NCI-H526 (cell line): ENCODE results near the gene GDF7.
A peak's percentile ranks its signal among the peaks of the same experiment; 100 is the strongest.

ENCODE experiments used
- DNase-seq, 2 experiments: peaks; one replicate each; lab custom pipeline; 2025; lab: John Stamatoyannopoulos, UW

Gene GDF7

DNA sequence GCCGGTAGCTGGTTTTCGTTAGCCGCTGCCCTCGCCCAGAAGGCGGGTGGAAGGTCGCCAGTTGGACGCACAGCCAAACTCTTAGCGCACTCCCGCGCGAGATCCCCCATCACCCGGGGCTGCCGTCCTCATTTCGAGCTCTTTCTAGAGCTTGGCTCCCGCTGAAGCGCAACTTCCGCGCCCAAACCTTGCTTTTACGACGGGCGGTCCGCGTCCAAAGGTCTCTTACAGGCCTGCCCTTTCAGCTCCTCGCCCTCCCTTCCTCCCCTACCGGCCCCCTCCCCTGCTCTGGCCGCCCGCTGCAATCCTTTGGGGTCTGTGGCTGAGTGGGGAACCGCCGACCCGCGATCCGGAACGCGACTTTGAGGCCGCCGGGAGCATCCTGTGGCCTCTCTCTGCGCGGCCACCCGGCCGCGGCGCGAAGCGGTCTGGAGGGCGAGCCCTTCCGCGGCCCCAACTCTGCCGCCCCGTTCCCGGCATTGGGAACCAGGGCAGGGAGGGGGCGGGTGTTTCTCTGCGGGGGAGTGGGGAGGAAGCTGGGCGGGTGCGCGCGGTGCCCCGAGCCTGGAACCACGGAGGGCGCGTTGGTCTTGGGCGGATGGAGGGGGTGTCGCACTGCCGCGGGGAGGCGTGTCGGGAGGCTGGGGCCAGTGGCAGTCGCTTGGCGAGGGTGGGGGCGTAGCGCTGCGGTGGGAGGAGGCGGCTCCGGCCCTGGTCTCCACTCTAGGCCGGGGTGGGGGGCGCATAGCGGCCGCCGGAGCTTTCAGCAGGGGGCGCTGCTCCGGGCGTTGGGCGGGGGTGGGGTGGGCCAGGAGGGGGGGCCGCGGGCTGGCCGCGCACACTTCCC, at the start of gene GDF7:
GDF7 (plus strand) TSS at position 841 of the 847 bp plus-strand sequence. CDS start 96 bp downstream, outside the sequence.
- DNase-seq, result peak in 1 of 2 experiments; percentile 70

DNA sequence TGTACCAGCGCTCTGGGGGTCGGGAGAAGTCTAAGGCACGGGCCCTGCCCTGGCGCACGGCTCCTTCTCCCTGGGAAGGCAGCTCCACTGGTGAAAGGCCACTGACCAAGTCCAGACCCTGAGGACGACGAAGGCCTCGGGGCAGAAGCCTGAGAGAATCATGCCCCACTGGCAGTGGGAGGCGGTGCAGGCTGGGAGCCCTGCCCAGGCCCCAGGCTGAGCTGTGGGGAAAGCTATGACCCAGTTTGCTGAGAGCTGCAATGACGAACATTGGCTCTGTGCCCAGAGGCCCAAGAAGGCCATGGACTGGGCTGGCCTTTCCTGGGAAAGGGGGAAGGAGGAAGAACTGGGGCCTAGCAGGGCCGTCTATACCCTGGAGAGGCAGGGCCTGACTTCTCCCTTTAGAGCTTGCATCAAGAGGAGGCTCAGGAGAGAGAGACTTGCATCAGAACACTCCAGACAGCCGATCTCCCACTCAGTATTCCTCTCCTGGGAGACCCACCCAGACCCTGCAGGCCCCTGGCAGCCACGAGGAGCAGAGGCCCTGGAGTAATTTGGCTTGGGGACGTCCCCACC, 49.0 kb upstream of the GDF7 start:
- no peak for DNase-seq

DNA sequence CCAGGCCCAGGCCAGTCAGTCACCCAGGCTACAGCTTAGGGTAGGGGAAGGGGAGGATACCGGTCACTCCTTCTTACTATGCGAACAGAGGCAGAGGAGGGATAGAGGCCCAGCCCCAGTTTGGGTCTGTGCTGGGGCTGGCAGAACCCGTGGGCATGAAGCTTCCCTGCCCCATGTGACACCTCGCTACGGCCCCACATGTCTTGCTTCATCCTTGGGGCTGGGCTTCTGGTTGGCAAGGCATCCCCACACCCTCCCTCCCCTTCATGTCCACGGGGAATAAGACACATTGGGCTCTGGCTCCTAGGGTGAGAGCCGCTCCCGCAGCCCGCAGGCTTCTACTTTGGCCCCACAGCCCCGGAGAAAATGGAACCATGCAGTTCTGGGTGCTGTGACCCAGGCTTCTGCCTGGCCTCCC, 48.5 kb upstream of the GDF7 start:
- no peak for DNase-seq

DNA sequence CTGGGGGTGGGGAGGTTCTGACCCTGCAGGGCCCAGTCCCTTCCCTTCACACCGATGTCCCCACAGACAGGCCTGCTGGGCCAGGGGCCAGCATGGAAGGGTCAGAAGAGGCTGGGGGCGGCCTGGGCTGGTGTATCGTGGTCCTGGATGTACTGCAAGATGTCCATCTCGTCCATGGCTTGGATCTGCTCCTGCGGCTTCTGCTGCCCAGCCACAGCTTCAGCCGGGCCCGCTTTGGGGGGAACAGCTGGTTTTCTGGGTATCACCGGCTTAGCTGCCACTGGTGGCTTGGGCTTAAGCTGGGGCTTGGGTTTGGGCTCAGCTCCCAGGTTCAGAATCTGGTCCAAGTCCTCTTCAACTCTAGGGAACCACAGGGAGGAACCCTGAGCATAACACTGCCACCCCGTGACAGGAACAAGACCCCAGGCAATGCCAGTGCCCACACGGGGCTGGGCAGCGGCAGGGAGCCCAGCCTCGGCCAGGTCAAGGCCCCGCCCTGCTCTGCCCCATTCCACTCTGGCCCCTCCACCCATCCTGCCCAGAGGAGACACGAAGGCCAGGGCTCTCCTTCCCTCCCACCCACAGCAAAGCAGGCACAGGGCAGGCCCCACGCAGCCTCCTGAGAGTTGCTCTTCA, 47.9 kb upstream of the GDF7 start:
- no peak for DNase-seq

DNA sequence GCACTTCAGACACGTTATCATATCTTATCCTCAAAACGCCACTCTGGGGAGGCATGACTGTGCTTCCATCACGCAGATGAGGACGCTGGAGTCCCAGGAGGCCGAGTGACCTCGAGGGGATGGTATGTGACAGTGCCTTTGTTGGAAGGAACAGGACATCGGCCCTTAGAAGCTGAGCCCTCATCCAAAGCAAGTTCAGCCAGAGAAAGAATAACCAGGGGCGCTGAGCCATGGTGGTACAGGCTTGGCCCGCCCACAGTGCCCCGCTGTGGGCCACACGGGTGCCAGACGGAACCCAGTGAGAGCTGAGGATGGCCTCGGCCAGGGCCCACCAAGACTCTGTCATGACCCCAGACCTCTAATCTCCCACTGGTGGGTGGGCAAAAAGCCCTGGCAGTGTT, 47.3 kb upstream of the GDF7 start:
- DNase-seq, result no peak

DNA sequence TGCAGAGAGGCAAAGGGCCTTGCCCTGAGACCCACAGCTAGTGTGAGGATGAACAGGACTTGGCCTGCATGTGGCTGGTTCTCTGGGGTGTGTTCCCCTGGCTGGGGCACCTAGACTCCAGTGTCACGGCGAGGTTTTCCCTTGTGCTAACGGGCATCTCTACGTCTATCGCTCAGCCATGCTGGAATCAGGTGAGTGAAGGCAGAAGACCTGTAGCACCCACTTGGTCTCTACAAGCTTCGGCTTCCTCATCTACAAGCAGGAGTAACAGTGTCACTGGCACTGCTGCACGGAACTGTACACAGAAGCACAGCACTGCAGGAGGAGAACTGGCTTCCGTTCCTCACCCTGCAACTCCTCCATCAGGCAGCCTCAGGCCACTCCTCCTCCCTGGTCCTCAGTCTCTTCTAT, 46.7 kb upstream of the GDF7 start:
- no peak for DNase-seq

DNA sequence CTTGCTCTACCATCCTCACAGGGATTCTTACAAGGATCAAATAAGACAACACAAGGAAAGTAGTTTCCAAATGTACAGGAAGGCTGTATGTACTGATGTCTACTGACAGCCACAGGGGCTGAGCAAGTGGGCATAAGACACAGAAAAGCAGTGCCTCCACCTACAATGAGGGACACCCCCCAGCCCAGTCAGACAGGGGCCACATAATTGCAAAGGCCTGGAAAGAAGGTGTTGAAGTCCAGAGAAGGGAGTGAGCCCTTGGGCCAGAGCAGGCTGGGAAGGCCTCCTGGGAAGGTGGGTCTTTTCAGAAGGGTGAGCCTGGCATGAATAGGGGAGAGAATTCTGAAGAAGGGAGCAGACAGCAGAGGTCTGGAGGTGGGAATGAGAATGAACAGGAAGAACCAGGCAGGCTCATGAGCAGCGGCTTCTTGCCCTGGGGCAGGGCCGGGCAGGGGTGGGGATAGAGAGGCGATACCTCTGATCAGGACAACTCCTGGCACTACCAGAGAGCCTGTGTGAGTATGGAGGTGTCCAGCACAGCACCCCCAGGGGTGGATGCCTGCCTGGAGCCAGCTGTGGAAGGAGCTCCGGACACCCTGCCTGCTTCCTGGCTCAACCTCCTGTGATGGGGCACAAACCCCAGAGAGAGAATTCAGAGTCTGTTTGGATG, 46.1 kb upstream of the GDF7 start:
- DNase-seq, result no peak

DNA sequence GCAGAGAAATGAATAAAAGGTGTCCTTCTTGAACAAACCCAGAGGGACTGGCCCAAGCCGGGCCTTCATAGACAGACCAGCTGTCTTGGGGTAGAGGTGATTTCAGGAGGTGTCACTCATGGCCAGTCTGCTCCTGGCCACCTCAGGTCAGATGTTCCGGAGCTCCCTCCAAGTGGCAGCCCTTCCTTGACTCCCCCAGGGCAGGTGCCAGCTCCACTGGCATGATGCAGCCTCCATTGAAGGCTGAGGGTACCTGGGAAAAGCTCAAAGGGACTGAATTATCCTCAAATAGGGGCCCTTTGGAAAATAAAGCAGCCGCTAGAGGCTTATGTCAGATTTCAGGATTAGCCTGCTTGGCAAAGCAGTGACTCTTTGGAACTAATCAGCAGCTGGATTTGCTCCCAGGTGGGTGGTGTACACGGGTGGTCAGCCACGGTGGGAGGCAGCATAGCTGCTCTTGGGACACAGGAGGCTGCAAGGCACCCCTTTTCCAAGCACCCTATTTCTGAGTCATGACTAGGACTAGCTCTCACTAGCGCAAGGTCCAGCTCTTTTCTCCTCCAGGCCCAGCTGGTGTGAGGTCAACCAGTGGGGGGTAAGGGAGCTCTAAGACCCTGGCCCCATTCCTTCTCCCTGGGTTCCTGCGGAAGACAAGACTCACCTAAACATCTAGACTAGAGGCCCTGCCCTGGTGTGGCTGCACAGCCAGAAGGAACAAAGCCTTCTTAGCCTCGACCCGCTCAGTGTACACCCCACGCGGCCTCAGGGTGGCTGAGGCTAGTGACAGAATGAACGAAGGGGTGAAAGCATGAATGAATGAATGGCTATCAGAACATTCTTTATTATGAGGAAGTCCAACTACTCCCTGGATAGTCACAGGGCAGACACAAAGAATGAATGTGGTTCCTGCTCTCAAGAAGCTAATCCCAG, 45.3 kb upstream of the GDF7 start:
- no peak for DNase-seq

DNA sequence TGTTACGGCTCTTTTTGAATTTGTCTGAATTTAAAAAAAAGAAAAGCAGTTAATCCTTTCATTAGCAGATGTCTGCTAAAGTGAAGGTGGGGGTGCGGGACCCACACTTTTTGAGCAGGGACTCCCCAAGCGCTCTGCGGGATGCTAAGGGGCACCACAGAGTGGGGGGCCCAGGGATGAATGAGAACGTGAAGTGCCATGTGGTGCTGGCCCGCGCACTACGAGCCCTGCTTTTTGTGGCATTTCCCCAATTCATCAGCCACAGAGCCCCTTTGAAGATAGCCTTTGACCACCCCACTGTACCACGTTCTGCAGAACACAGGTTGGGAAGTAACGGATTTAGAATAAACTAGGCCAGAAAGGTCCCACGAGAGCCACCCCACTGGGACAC, 44.7 kb upstream of the GDF7 start:
- DNase-seq, result no peak

DNA sequence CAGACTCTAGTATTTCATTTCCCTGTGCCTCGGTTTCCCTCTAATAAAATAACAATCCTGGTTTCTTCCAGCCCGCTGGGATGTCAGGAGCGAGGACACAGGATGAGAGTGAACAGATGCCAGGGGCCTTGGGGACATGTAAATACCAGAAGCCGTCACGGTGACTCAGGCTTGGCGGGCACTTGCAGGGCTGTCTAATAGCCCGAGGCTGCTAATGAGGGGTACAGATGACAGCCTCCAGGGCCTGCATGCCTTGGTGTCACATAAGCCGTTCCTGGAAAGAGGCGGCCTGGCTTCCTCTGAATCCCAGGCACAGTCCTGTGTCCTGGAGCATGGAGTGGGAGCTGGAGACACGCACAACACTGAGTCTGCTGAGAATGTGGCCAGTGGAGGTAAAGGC, 44.2 kb upstream of the GDF7 start:
- DNase-seq, result no peak

DNA sequence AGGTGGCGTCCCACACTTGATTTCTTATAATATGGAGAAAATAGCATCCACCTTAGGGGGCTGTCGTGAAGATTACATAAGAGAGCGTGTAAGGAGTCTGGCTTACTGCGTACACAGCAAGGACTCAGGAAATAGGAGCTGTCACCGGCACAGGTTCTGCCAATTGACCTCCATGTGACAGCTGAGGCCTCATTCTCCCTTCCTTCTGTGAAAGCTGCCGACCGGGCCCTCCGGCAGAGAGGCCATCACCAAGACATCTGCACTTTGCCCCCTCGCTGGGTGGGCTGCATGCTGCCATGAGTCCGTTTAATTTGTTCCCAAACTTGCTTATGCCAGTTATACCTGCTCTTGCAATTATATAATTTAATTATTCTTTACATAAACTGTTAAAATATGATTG, 43.7 kb upstream of the GDF7 start:
- no peak for DNase-seq

DNA sequence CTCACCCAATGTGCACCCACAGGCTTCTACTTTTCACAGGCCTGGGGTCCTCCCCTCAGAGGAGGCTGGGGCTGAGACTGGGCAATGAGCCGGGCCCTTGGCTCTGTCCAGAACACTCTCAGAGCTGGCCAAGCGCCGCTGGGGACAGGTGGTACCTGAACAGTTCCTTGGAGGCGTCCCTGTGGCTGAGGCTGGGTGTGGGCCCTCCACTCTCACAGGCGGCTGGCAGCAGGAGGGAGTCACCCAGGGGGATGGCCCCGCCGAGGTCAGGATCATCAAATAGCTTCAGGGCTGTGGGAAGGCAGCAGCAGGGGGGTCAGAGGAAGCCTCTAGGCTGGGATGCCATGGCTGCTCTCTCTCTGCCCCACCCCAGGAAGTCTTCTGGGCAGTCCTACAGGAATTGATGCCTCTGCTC, 43.2 kb upstream of the GDF7 start:
- DNase-seq, result no peak

DNA sequence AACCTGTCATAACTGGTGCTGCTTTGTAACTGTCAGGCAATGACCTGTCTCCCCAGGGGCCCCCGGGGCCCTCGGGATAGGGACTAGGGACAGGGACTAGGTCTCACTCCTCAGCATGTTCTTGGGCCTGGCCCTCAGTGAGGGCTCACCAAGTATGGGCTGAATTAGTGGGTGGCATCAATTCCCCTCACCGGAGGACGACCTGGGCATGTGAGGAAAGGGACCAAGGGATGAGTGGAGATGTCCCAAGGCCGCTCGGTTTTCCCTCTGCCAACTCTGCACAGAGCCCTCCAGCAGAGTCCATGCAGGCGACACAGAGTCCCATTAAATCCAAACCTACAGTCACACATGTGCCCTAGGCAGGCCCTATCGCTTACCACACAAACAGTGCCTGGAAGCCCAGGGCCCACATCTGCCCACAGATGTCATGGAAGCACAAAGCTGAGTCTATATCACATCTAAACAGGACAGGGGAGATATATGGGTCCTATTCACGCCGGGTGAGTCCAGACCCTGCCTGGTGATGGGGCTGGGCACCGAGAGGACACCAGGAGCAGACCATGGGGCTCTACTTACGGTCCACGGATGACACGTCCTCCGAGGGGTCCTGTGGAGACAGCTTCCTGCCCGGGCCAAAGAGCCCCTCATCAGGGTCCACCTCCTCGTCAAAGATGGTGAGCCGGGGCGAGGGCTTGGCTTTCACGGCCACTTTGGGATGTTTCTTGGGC, 42.6 kb upstream of the GDF7 start:
- no peak for DNase-seq

DNA sequence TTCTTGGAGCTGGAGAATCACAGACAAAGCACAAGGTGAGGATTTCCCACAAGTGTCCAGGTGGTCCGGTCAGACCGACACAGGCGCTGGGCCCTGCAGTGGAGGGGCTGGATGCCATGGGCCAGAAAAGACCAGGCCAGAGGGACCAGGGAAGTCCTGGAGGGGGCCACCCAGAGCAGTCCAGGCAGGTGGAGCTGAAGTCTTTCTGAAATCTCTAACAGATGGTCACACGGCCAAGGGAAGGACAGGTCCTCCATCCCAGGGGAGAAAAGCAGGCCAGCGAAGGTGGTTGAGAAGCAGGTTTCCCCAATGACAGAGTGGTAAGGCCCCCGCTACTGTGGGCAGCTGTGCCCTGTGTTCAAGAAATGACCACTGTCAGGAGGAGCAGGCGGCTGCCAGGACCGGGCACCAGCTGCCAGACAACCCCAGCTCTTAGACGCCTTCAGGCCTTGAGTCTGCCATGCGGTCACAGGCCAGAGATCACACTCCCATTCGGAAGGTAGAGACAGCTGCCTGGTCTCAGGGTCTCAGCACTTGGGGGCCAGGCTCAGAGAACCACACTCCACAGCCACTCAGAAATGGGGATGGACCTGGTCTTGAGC, 42.0 kb upstream of the GDF7 start:
- DNase-seq, result no peak

DNA sequence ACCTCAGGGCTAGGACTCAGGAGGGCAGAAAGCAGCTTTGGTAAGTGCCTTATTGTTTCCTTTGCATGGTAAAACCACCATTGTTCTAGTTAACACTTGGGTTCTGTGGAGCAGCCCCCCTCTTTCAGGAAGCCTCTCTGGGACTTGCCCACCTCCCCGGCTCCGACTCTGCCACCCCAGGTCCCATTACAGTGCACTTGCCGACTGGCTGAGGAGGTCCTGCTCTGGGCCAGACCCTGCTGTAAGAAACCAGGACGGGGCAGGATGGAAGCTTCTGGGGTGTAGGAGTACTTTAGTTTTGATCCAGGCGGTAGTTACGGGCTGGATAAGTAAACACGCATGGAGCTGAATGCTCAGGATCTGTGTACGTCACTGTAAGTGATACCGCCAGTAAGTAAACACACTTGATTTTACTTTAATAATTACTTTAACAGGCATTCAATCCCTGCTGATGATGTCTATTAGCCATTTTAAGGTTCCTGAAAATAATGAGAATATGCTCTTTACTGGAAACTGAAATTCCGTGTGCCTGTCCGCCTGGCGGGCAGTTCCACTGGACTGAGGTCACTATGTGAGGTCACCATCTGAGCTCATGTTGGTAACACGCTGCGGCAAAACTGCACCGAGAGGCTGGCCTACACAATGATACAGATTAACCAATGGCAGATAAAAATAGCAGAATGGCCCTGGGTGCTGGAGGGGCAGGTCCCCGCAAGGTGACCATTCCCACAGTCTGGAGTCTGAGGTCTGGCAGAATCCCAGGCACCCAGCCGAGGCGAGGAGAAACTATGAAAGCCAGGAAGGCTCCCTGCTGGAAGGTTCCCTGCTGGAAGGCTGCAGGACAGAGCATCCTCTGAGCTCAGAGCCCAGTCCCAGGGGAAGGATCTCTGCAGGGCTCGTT, 41.2 kb upstream of the GDF7 start:
- DNase-seq, result peak in 1 of 2 experiments; percentile 16

DNA sequence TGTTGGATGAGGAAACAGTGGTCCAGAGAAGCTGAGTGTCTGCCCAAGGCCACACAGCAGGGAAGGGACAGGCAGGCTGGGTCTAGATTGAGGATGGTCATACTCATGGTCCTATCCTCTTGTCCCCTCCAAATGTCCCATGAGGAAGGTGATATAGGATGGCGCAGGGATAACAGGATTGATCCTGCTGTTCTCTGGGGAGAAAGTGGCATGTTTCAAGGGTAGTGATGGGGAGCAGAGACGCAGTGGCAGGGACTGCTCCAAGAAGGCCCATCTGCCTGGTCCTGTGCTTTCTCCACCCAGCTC, 40.6 kb upstream of the GDF7 start:
- DNase-seq, result no peak

DNA sequence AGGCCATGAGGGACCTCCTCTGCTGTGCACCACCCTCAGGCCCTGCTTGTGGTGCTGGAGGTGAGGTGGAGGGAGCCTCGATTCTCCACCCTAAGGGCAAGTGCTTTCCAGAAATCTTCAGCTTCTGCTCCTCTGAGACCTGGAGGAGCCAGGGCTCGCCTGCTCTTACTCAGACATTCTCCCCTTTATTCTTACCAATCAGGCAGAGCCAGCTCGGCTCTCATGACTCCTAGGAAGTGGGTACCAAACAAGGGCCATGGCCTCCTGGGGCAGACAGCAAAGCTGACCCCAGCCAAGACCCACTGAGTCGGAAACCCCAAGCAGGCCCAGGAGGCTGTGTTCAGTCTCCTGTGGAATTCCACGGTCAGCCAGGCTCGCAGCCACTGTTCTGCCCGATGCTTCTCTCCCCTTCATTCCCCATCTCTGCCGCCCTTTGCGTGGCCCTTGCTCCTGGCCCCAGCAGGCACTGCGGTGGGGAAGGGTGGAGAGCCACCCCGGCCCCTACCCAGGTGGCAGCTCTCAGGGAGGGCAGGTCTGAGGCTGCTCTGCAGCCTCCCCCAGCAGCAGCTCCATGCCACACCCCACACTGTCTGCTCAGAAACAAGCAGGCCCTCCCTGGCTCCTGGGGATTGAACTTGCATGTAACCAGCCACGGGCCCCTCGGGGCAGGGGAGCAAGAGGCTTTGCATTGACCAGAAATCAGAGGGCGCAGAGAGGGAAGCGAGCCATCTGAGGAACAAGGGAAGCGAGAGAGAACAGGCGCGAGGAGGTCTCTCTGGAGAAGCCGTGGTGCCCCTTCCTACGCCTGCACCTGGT, 40.0 kb upstream of the GDF7 start:
- no peak for DNase-seq

DNA sequence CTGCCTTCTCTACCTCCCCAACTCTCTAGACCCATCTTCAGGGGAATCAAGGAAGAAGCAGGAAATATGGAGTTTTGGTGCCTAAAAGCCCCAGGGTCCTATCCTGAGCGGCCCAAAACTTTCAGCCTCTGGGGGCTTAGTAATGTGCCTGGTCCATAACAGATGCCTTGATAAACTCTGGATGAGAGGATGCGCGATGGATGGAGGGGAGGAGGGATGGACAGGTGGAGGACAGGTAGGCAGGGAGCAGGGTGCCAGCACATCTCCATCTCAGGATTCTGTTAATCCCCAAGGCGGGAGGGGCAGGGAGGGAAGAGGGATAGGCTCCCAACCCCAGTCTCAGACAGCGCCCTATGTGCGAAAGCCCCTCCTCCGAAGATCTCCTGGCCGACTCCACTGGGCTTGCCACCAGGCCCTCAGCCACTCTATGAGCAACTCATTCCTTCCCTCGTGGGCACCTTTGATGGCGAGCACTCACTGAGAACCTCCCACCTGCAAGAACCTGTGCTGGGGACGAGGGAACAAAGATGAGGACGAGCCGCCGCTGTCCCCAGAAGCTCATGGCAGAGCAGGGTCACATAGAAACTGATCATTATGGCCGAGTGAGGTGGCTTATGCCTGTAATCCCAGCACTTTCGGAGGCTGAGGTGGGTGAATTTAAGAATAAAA, 39.1 kb upstream of the GDF7 start:
- DNase-seq, result no peak
